A172 (cell line): Measurements from ENCODE around the gene CCNY. TPM values are rescaled to one million over a fixed set of nuclear protein-coding genes. Genes with fewer than 3 reads are reported as not detected.

ENCODE experiments used
- DNase-seq: peaks from one replicate; pipeline ENCODE4 v3.0.0-alpha.2; 2015; ENCODE audit warnings: low spot score
- total RNA-seq: library from RNA; depleted of rRNA; stranded (reverse); fragments of >200 nt; shearing (Covaris generic); gene quantifications from 2 replicates; pipeline ENCODE4 v1.2.3, GENCODE V29; 2014

The CCNY gene
- total RNA-seq, 1 experiment from 2014 or later, result 49.9 TPM

- DNase-seq, result no peak
Observed at GRCh38 chr10:35579726-35580422, 243.6 kb downstream of the CCNY start.

DNA sequence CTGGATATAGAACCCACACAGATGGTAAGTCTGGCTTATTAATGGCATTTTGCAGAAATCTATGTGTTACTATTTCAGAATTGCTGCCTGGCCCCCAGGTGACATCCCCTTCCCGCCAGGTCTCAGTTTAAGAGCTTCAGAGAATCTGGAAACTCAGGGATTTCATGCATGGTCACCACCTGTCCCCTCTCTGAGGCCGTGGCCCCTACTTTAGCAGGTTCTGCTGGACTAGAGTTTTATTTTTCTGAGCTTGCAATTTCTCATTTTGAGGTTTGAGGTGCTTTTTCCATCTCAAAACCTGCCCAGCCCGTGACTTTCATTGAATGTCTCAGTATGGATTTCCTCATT, 244.1 kb downstream of the CCNY start:
- no peak for DNase-seq

GRCh38 chr10:35581655-35582054, 245.3 kb downstream of the CCNY start:
- DNase-seq, result no peak

- DNase-seq, result no peak
Observed at GRCh38 chr10:35584946-35585345, 248.6 kb downstream of the CCNY start.

- no peak for DNase-seq
Observed at GRCh38 chr10:35585356-35585755, 249.0 kb downstream of the CCNY start.

GRCh38 chr10:35585903-35586535, 249.7 kb downstream of the CCNY start:
- DNase-seq, result no peak

GRCh38 chr10:35588836-35589235, 252.5 kb downstream of the CCNY start:
- no peak for DNase-seq

GRCh38 chr10:35592441-35592840, 256.1 kb downstream of the CCNY start:
- no peak for DNase-seq

GRCh38 chr10:35594115-35595079, 258.1 kb downstream of the CCNY start:
- no peak for DNase-seq

DNA sequence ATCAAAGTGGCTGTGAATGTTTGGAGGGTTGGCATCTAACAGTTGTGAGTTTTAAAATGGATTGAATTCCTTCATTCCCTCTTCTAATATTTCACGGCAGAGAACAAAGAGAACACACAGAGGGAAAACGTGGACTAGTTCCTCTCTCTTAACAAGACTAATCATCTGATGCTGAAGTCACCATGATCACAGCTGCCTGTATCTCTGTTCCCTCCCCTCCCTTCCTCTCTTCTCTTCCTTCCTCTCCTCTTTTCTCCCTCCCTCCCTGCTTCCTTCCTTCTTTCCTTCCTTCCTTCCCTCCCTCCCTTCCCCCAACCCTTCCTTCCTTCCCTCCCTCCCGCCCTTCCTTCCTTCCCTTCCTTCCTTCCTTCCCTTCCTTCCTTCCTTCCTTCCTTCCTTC, 258.8 kb downstream of the CCNY start:
- no peak for DNase-seq

DNA sequence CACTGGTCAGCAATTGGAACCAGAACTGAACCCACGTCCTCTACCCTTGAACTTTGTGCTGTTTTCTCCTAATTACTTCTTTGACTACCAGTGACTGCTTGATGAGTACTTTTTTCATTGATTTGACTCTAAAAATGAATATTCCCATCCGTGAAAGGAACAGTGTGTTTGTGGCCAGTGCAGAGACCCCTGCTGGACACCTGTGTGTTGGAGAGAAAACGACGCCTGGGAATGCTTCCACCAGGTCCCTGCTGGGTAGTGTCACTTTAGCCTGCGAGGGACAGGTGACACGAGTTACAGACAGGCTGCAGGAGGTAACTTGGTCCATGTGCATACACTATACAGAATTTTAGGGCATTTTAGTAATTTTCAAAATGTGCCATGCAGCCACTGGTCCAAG, 262.1 kb downstream of the CCNY start:
- DNase-seq, result no peak

- no peak for DNase-seq
Observed at GRCh38 chr10:35600193-35600592, 263.9 kb downstream of the CCNY start.

- no peak for DNase-seq
Observed at GRCh38 chr10:35605191-35605590, 268.9 kb downstream of the CCNY start, which contains the start of gene GJD4. GJD4 (plus strand) TSS chr10:35605341; CDS start chr10:35605568, 227 bp downstream.

DNA sequence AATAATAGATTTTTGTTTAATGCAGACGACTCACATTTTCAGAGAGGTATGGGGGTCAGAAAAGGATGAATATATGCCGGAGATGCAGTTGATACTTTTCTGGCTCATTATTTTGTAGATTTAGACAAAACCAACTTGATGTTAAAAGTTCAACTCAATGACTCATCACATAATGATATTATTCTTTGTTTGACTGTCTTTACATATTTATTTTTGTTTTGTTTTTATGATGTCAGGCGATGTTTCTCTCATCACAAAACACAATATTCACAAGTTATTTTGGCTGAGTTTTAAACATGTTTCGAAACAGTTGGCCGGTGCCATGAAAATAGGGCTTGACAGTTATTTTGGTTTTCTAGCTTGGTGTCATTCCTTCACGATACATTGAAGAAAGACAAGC, 270.1 kb downstream of the CCNY start:
- DNase-seq, result peak; percentile 20

- no peak for DNase-seq
Observed at GRCh38 chr10:35607475-35608327, 271.4 kb downstream of the CCNY start.

- no peak for DNase-seq
Observed at GRCh38 chr10:35608328-35608672, 272.0 kb downstream of the CCNY start.

DNA sequence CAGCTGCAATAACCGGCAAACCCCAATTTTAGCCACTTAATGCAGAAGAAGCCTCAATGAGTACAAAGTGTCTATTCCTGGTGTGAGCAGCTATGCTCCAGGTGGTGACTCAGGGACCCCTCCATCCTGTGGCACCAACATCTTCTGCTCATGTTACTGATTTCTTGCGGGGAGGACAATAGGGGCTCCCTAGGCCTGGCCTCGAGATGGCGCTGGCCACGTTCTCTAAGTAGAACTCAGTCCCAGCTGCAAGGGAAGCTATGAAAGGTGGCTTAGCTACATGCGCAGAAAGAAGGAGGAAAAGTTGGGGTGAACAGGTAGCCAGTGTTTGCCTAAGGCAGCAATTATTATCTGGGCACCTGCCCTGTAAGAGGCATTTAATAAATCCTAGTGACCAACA, 275.4 kb downstream of the CCNY start:
- no peak for DNase-seq

GRCh38 chr10:35612385-35613106, 276.2 kb downstream of the CCNY start:
- no peak for DNase-seq

- no peak for DNase-seq
Observed at GRCh38 chr10:35613107-35613440, 276.8 kb downstream of the CCNY start.

GRCh38 chr10:35613597-35614226, 277.4 kb downstream of the CCNY start:
- DNase-seq, result peak; percentile 26

GRCh38 chr10:35614312-35614711, 278.0 kb downstream of the CCNY start:
- DNase-seq, result no peak
